Cerebellar cortex (tissue), 1 donor: ENCODE measurements around the gene ELFN2.

Experiments
- DNase-seq: peaks from one replicate; pipeline ENCODE4 v3.0.0-alpha.2; 2015; ENCODE audit warnings: low spot score

Gene ELFN2

DNA sequence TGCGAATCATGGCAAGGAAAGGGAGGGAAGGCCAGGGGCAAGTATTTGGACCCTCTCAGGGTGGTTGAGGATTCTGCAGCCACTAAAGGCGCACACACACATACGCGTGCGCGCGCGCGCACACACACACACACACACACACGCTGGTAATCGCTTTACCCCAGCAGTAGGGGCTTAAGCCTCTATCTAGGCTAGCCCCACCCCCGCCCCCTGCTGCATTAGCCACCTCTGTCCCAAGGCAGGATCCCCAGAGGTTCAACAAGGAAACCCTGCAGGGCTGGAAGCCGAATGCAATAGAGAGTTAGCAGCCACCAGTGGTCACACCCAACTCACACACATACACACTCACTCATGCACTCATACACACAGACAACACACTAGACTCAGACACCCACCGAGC is 28.6 kb upstream of the ELFN2 start:
- no peak for DNase-seq

DNA sequence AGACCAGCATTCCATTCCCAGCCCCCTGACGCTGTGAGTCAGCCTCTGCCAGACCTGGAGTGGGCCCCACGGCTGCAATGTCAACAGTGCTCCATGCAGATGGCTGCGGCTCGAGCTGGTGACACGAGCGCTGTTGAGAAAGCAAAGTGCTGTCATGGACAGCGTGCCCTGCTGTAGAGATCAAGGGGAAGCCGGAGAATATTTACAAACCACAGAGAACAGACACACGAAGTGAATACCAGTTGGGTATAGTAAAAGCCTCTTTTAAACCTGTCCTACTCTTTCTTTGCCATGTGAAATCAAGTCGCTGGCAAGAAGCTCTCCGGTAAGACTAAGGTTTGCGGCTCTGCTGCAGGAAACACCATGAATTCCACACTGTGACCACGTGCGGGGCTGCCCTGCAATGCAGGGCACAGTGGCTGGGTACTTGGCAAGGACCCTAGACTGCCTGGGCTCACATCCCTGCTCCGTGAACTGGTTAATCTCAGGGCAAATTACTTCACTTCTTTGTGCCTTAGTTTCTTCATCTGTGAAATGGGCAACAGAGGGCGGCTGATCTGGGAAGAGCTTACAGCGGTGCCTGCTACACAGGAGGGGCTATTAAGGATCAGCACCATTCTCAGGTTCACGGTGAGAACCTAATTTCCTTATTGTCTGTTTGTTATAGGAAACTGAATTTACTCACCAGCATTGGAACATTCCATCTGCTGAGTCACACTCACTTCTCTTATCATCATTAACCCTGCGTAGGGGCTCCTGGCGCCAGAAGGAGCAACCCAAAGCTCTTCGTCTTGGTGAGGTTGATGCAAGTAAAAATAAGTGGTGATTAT is 27.8 kb upstream of the ELFN2 start:
- DNase-seq = no peak

DNA sequence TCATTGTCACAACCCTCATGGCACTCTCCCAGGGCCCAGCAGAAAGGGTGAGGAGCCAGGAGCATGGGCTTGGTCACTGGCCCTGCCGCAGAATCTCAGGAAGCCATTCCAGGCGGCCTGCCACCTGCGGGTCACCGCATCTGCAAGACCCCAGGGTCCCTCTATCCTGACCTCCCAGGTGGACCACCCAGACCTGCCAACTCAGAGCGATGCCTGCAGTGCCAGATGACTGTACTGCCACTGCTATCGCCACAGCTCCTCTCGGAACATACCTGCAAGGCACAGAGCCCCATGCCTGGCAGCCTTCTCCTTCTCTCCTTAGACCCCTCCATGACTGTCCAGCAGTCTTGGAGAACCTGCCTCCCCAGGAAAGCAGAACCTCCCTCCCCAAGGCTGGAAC is 26.4 kb upstream of the ELFN2 start:
- no peak for DNase-seq

DNA sequence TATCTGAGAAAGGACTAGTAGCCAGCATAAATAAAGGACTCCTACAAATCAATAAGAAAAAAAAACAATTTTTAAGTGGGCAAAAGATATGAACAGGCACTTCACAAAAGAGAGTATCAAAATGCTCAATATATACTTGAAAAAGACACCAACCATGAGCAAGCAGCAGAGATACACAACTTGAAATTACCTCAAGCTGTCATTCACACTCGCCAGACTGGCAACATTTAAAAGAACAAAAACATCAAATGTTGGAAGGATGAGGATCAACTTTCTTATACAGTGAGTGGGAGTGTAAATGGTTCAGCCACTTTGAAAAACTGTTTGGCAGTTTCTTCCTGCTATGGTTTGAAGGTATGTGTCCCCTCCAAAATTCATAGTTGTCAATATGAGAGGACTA is 23.9 kb upstream of the ELFN2 start:
- no peak for DNase-seq

DNA sequence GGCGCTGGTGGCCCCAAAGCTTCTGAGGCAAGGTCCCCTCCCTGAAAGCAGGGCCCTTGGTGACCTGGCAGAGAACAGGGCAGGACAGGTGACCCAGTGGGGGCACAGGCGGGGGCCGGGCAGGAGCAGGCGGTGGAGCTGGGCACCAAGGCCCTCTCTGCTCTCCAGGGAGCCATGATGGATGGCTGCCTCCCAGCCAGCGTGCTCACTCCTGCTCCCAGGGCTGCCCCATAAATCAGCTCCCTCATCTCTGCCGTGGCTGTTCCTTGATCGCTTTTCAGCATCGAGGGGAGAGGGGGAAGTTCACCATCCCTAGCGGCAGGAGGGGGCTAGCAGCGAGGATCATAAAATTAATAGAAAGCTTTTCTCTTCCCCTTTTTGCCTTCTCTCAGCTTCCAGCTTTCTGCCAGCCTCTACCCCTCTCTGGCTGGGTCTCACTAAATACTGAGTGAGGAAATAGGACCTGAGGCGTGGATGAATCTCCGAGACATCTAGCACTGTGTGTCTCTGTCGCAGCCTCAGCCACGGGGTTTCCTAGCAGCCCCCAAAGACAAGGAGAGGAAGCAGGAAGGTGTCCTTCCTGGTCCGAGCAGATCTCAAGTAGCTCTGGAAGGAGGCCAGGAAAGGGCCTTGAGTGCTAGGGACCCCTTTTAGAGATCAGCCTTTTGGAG is 22.2 kb upstream of the ELFN2 start:
- DNase-seq = no peak

DNA sequence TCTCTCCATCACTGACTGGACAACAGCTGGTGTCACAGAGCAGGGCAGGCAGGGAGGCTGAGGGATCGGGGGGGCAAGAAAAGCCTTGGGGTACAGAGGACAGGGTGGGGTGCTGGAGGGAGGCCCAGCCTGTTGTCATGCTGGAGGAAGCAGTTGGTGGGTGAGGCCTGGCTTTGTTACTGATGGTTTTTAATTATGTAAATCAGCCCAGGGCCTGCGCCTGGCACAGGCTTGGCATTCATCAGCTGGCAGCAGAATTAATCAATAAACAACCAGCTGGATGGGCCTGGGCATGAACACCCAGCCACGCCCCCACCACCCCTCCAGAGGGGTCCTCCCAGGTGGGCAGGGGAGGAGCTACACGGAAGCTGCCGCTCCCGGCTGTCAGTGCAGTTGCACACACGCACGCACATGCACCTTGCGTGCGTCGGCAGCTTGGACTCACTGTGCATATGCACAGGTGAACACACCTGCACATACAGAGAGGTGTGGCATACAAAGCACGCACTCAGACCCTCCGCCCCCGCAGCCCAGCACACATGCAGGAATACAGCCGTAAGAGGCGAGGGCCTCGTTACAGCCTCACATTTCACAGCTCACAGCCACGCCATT is 21.3 kb upstream of the ELFN2 start:
- no peak for DNase-seq

DNA sequence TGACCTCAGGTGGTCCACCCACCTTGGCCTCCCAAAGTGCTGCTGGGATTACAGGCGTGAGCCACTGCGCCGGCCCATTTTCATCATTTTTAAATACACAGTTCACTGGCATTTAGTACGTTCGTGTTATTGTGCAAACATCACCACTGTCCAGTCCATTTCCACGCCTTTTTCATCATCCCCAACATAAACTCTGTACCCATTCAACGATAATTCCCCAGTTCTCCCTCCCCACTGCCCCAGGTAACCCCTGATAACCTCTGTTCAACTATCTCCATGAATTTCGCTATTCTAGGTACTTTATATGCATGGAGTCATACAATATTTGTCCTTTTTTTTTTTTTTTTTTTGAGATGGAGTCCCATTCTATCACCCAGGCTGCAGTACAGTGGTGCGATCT is 18.2 kb upstream of the ELFN2 start:
- DNase-seq = no peak

DNA sequence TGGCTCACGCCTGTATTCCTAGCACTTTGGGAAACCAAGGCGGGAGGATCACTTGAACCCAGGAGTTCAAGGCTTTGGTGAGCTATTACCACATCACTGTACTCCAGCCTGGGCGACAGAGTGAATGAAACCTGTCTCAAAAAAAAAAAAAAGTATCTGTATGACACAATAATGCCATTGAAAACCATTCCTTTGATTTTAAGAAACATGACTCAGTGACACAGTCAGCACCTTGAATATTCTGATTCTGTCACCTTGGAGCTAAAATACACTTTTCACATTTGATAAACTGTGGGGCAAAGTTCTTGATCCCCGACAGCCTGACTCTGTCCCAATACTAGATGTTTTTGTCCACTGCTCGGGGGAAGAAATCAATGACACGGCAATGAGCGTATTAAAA is 16.7 kb upstream of the ELFN2 start:
- DNase-seq = no peak

DNA sequence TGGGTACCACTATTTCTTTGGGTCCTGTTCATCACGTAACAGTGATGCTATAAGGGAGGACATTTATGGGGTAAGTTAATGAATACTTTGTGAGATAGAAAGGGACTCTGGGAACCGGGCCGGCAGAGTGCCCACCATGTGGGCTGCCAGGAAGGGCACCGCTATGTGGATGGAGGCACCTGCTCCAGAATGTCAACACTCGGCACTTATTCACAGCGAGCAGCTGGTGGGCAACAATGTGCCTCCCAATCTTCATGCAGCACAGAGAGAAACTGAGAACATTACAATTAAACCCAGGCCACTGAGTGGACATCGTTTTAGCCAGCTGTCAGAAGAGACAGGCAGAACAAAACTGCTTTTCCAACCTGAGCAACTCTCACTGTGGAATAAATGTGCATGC is 15.8 kb upstream of the ELFN2 start:
- no peak for DNase-seq

DNA sequence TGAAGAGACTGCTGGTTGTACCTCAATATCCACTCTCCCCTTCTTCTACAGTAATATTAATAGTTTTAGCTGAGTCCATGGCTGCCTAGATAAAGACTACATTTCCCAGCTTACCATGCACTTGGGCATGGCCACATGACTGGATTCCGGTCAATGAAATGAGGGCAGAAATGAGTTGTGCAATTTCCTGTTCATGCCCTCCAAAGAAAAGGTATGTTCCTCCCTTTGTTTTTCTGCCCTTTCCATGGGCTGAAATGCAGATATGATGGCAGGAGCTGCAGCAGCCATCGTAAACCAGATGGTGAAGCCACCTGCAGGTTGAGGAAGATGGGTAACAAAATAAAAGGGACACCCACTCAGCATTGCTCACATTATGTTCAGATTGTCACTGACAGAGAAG is 15.3 kb upstream of the ELFN2 start:
- DNase-seq = no peak

DNA sequence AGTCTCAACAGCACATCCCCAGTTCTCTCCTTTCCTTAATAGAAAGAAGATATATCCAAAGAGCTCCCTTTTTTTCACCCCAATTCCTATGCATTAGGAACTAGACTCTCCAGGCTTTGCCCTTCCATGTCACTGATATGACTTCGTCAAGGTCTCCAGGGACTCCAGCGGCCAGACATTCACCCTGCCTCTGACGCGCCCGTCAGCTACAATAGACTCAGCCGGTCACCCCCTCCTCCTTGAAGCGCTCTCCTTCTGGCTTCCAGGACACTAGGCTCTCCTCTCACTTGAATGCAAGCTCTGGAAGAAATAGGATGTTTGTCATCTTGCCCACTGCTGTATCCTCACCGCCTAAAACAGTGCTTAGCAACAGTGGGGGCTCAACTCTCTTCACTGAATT is 14.9 kb upstream of the ELFN2 start:
- no peak for DNase-seq

DNA sequence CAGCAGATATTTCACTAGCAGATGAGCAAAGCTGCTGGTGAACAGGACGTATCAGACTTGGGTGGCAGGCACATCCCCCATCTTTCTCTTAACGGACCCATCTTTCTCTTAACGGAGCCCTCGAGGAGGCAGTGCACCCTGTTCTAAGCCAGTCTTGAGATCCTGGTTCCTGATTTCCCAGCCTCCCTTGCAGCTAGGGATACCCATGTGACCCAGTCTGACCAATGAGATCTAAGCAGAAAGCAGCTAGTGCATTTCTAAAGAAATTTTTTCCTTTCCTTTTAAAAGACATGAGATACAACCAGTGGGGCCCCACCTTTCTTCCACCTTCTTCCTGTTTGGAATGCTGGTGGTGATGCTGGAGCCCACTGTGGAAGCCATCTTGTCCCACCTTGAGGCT is 13.6 kb upstream of the ELFN2 start:
- DNase-seq = no peak

DNA sequence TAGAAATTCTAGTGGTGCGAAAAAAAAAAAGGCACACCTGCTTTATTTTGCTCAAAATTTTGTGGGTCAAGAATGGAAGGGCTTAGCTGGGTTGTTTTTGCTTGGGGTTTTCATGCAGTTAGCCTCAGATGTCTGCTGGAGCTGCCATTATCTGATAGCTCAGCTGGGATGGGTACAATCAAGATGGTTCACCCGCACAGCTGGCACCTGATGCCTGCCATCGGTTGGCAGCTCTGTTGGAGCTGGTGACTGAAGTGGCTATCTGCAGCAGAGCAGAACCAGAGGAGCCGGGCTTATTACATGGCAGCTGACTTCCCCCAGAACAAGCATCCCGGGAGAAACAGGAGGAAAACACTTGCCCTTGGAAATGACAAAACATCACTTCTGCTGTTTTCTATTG is 12.1 kb upstream of the ELFN2 start:
- no peak for DNase-seq

DNA sequence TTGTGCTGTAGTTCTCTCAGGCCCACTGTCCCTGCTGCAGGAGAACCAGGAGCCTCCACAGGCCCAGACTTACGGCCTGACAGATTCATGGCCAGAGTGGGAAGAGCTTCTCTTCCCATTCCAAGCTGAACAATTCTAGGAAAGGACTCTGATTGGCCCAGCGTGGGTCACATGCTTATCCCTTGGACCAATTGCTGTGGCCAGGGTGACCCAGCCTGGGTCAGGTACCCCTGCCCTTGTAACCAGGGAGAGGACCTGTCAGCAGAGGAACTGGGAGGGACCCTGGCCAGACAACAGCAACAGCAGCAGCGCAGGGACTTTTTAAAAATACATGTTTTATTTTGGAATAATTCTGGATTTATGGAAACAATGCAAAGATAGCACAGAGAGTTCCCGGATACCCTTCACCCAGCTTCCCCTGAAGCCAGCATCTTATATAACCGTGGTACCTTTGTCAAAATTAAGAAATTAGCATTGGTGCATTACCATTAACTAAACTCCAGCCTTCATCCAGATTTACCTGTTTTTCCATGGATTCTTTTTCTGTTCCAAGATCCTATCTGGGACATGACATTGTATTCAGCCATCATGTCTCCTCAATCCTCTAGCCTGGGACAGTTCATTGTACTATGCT is 8.8 kb upstream of the ELFN2 start:
- DNase-seq = no peak

DNA sequence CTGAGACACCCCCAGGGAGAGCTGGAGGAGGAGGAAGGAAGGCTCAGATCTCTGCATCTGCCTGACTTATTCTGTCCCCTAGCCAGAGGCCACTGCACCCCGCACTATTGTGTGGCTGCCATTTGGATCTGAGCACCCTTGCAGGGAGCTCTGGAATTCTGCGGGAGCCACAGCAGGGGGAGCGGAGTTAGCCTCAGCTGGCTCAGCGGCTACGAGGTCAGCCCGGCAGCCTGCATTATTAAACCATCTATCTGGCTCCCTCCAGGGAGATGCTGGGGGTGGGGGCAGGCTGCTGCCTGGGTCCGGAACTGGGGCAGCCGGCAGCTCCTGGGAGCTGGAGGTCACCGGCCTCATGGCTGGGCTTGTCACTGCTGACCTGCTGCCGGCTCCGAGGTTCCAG is 6.5 kb upstream of the ELFN2 start:
- no peak for DNase-seq

DNA sequence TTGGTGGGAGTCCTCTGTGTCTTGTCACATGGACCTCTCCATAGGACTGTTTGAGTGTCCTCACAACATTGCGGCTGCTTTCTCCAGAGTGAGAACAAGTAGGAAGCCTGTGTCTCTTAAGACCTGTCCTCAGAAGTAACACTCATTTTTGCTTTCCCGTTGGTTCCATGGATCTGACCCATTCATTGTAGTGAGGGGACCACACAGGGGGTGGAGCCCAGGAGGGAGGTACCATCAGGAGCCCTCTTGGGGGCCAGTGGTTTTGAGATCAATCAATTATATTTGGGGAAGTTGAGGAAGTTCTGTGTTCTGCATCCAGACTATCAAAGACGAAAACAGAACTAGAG is 5.4 kb upstream of the ELFN2 start:
- no peak for DNase-seq

DNA sequence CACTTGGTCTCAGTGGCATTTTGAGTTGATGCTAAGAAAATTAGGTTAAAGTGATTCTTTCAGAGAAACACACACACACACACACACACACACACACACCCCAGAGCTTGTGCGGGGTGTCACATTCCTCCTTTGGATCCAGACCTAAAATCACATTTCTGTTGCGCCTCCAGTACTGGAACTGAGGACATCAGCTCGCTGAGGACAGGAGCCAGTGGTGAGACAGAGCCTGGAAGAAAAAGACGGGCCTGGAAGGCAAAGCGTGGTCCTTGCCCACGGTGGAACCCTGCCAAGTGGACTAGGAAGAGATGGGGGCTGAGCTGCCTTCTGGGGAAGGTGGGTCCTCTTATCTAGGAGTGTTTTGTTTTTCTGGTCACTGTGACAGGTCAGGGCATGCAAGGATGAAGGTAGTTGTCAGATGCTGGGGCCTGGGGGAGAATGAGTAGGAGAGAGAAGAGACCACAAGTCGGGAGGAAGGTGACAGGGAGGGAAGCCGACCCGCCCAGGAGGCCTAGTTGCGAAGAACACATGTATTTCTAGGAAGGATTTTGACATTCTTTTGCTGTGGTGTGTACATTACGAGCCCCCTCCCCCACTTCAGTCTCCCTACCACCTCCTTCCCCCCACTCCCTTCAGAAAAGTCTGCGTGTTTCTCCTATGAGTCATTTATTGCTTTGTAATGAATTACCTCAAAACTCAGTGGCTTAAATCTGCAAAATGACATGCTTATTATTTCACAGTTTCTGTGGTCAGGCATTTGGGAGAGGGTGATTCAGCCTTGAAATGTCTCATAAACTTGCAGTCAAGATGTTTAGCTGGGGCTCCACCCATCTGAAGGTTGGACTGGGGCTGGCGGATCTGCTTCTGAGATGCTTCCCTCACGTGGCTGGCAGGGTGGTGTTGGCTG is 4.8 kb upstream of the ELFN2 start:
- DNase-seq = no peak

DNA sequence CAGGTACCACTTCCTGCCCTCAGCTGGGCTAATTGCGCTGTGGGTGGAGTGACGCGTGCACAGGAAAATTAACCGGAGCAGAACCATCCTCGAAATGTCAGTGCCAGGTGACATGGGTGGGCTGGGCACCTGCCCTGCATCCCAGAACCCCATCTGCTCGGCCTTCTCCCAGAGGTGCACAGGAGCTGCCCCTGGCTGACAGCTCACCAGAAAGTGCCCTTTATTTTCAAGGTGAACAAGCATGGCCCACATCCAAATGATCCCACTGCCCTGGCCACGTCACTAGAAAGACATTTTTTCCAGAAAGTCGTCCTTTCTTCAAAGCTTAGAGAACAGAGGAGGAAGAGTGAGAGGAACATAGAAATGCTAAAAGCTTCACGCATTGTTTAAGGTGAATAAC is 4.1 kb upstream of the ELFN2 start:
- DNase-seq = no peak

DNA sequence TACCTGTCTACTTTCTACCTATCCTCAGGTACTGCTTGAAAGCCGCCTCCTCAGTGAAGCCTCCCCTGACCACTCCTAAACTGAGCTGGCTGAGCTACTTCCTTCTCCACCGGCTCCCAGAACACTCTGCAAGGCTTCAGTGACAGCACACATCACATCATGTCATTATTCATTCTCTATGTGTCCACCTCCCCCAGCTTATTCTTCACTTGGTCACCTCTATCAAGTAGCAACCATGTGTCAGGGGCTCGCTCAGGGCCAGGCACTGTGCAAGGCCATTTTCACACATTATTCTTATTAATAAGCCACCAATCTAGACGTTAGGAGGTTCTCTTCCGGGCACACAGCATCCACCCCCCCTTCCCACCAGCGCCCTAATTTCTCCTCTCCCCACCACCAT is 3.7 kb upstream of the ELFN2 start:
- DNase-seq = no peak

DNA sequence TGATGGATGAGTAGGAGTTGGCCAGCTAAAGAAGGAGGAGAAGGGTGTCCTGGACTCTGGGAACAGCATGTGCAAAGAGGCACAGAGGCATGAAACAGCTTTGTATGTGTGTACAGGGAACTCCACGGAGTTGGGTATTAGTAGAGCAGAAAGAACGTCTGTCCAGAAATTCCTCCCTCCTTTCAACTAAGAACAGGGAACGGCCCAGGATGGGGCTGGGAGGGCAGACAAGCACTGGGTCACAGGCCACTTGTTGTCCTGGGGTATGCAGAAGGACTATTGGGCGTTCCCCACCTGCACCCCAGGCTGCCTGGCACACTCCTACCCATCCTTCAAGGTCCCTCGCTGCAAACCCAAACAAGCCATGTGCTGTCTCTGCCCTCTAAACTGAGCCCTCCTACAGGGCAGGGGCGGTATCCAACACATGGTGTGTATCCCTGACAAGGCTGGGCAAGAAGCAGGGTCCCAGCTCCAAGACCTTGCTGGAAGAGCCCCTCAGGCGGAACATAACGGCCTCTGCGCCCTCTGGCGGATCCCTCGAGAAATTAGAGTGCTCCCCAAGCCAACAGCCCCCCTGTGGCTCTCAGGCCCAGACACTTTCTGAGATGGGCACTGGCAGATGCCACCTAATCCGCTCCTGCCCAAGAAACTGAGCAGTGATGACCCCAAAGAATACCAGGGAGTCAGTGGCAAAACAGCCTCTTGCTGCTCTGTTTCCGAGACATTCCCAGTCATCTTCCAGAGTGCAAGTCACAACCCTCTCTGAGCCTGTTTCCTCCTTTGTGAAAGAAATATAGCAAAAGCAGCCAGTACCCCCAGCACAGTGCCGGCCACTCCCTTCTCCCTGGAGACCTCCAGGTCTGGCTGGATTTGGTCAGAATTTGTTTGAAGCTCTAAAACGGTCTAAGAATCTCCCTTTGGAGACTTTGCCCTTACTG is 1.6 kb upstream of the ELFN2 start:
- peak; percentile 71 for DNase-seq
